Measurements from ENCODE around the gene STX10.

DNA sequence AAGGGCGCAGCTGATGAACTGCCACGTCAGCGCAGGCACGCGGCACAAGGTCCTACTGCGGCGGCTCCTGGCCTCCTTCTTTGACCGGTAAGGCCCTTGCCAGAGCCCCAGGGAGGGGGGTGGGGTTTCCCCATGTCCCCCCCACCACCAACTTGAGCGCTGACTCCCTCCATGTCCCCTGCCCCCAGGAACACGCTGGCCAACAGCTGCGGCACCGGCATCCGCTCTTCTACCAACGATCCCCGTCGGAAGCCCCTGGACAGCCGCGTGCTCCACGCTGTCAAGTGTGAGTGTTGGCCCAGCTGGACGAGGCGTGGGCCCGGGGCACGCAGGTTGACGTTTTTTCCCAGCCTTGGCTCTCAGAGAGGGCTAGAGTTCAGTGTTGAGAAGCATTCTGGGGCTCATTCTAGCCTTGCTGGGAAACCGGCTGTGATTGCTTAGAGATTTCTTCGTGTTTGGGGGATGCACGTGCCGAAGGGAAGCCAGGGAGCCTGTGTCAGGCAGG, 12.8 kb downstream of the STX10 start:
- TF ChIP-seq, protein P1, sequence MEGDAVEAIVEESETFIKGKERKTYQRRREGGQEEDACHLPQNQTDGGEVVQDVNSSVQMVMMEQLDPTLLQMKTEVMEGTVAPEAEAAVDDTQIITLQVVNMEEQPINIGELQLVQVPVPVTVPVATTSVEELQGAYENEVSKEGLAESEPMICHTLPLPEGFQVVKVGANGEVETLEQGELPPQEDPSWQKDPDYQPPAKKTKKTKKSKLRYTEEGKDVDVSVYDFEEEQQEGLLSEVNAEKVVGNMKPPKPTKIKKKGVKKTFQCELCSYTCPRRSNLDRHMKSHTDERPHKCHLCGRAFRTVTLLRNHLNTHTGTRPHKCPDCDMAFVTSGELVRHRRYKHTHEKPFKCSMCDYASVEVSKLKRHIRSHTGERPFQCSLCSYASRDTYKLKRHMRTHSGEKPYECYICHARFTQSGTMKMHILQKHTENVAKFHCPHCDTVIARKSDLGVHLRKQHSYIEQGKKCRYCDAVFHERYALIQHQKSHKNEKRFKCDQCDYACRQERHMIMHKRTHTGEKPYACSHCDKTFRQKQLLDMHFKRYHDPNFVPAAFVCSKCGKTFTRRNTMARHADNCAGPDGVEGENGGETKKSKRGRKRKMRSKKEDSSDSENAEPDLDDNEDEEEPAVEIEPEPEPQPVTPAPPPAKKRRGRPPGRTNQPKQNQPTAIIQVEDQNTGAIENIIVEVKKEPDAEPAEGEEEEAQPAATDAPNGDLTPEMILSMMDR (IDR thresholded peaks at IDR 0.05; ENCODE audit: poor library complexity) = no peak
- TF ChIP-seq EZH2 (IDR thresholded peaks at IDR 0.05; ENCODE audit: borderline replicate concordance) = no peak
- no peak for TF ChIP-seq EZH2phosphoT487 (IDR thresholded peaks at IDR 0.05; ENCODE audit: low read depth, severe bottlenecking, unreplicated experiment)

Data from hepatocyte (in vitro differentiated cells).